ENCODE measurements around the gene ZSCAN20. TPM values are rescaled to one million over a fixed set of nuclear protein-coding genes. Genes with fewer than 3 reads are reported as not detected.

Gene ZSCAN20
- total RNA-seq, 2 donors from 2014 or later, result 5.0 to 5.4 TPM

DNA sequence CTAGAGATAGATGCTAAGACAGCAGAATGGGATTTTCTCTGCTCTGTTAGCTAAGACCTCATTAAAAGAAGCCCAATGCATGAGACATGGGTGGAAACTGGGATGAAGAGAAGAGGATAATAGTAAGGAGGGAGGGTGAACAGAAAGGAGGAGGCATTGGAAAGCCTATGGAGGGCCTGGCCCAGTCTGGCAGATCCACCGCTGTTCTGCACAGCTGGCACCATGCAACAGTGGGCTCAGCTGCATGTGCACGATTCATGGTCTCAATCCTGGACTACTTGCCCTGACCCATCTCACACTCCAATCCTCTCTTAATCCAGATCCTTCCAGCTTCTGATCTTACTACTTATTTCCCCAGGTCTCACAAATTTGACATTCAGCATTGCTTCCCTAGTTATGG is 43.8 kb upstream of the ZSCAN20 start:
- TF ChIP-seq, protein P1, sequence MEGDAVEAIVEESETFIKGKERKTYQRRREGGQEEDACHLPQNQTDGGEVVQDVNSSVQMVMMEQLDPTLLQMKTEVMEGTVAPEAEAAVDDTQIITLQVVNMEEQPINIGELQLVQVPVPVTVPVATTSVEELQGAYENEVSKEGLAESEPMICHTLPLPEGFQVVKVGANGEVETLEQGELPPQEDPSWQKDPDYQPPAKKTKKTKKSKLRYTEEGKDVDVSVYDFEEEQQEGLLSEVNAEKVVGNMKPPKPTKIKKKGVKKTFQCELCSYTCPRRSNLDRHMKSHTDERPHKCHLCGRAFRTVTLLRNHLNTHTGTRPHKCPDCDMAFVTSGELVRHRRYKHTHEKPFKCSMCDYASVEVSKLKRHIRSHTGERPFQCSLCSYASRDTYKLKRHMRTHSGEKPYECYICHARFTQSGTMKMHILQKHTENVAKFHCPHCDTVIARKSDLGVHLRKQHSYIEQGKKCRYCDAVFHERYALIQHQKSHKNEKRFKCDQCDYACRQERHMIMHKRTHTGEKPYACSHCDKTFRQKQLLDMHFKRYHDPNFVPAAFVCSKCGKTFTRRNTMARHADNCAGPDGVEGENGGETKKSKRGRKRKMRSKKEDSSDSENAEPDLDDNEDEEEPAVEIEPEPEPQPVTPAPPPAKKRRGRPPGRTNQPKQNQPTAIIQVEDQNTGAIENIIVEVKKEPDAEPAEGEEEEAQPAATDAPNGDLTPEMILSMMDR (IDR thresholded peaks at IDR 0.05), result no peak
- no peak for DNase-seq
- no peak overlapping the region for H3K9ac ChIP-seq (ENCODE audit: low read depth in 2 of 2, low read length in 2 of 2)
- H3K36me3 ChIP-seq, result no peaks in the 10 kb centered on the region
- no peaks in the 10 kb centered on the region for H3K9me3 ChIP-seq
- no peak overlapping the region for H3K27ac ChIP-seq
- peaks cover 4% of the 10 kb centered on the region for H3K27me3 ChIP-seq
- H3K4me1 ChIP-seq, result peaks cover 3% of the 10 kb centered on the region
- intact Hi-C loops (cut with DNase I), result no loop called here
- H3K4me3 ChIP-seq, result no peak overlapping the region

DNA sequence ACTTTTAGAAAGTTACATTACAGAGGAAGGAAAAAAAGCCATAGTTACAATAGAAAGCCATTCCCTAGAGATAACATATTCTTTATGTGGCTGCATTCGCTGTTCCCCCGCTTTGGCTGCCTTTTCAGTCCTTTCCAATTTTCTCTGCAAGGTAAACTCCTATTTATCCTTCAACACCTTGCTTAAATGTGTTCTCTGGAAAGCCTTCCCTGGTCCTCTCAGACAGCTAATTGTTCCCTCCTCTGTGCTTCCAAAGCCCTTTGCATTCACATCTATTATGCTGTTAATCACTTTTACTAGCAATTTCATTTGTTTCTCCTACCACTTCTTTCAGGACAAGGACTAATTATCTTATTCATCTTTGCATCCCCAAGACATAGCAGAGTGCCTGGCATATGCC is 43.1 kb upstream of the ZSCAN20 start:
- TF ChIP-seq, protein P1 (IDR thresholded peaks at IDR 0.05), result no peak
- Histone ChIP-seq H3K4me1 (peaks cover 3% of the 10 kb centered on the region), H3K36me3 (no peaks in the 10 kb centered on the region), H3K9ac (ENCODE audit: low read depth in 2 of 2, low read length in 2 of 2) (no peak overlapping the region), H3K27me3 (peaks cover 4% of the 10 kb centered on the region), H3K9me3 (no peaks in the 10 kb centered on the region), H3K4me3 (no peak overlapping the region), H3K27ac (no peak overlapping the region)
- DNase-seq, result no peak
- intact Hi-C loops (cut with DNase I), result no loop called here

DNA sequence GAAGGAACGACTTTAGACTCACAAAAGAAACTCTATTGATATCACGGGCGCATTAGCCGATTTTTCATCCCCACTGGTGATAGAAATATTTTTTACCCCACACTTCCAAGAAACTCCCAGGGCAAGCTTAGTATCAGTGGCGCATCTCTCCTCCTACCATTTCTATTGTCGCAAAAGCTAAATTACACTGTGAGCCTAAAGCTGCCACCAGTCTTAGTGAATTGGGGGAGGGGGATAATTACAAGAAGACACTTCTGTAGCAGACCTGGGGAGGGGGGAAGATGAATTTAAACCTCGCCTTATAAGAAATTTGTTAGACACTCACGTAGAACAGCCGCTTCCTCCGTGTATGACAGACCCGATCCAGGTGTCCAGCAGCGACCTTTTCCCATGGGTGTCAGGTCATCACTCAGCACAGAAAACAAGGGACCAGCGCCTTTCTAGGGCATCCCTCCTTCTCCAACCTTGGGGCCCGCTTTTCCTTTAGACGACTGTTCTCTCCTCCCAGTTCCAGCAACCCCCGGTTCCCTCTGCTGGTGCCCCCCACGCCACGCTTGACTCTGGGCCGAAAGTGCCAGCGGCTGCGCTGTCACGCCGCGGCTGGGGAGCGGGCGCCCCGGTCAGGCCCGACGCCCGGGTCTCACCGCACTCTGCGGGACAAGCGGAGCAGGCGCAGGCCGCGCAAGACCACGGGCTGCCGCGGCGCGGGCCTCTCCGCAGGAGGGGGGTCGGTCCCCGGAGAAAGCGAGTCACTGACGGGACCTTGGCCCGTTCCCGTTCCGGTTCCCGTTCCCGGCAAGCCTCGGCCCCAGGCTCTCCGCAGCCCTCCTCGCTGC is 42.4 kb upstream of the ZSCAN20 start:
- no peak for DNase-seq
- H3K27ac ChIP-seq, result no peak overlapping the region
- H3K4me1 ChIP-seq, result peaks cover 3% of the 10 kb centered on the region
- intact Hi-C loops (cut with DNase I), result no loop called here
- no peaks in the 10 kb centered on the region for H3K36me3 ChIP-seq
- H3K4me3 ChIP-seq, result peak overlapping the region; percentile 78
- peaks cover 4% of the 10 kb centered on the region for H3K27me3 ChIP-seq
- peak overlapping the region; percentile 21 to 77 for H3K9ac ChIP-seq (ENCODE audit: low read depth in 2 of 2, low read length in 2 of 2)
- TF ChIP-seq, protein P1 (IDR thresholded peaks at IDR 0.05), result no peak
- no peaks in the 10 kb centered on the region for H3K9me3 ChIP-seq

DNA sequence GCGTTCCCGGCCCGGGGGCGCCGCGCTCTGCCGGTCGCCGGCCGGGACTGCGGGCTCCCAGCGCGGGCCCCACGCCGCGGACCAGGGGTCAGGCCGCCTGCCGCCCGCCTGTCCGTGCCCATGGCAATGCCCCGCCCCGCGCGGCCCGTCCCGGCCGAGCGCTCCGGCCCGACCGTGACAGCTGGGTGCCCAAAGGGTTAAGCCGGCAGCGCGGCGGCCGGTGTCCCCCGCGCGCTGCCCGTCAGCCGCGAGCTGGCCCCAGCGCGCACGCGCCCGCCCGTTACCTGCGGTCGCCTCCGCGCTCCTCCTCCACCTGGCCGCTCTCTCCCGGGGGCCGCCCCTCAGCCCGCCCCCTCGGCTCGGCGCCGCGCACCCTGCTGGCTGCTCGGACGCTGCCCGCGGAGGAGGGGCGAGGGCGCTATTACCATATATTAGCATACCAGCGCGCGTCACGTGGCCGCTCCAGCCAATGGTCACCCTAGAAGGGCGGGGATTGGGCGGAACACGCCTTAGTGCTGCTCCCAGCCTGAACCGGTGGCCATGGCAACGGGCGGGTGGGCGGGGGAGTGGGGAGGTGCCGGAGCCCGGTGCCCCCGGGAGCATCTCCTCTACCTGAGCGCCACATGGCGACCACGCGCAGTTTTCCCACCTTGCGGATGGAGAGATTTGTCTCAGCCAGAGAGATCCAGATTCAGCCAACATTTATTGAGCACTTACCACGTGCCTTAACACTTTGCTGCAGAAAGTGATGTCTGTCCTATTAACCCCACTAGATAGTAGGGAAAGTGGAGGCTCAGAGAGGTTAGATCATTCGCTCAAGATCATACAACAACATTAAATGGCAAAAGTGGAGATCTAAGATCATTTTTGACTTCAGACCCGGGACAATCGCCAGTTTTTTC is 41.5 kb upstream of the ZSCAN20 start, which contains the start of gene PHC2:
TSS of gene PHC2 (minus strand) at position 404 of the 902 bp plus-strand sequence. CDS start 55,556 bp downstream, outside the sequence.
- H3K36me3 ChIP-seq, result no peaks in the 10 kb centered on the region
- TF ChIP-seq, protein P1 (IDR thresholded peaks at IDR 0.05), result no peak
- DNase-seq, result peak; percentile 96
- peaks cover 3% of the 10 kb centered on the region for H3K4me1 ChIP-seq
- H3K27me3 ChIP-seq, result peaks cover 4% of the 10 kb centered on the region
- H3K9me3 ChIP-seq, result no peaks in the 10 kb centered on the region
- H3K27ac ChIP-seq, result no peak within 1 kb of the TSS
- intact Hi-C loops (cut with DNase I), result no loop called here
- peak within 1 kb of the TSS; percentile 21 to 77 for H3K9ac ChIP-seq (ENCODE audit: low read depth in 2 of 2, low read length in 2 of 2)
- peak within 1 kb of the TSS; percentile 78 for H3K4me3 ChIP-seq

Measured in colonic mucosa (tissue), 4 donors.